Measurements from ENCODE around the gene SNX9. TPM values are rescaled to one million over a fixed set of nuclear protein-coding genes. Genes with fewer than 3 reads are reported as not detected.

SNX9 gene
- total and polyA plus RNA-seq, 2 of the 8 experiments (the other 6 are each of a cell fraction or from before 2014, with no cell fraction given), result 11.8 to 23.2 TPM

DNA sequence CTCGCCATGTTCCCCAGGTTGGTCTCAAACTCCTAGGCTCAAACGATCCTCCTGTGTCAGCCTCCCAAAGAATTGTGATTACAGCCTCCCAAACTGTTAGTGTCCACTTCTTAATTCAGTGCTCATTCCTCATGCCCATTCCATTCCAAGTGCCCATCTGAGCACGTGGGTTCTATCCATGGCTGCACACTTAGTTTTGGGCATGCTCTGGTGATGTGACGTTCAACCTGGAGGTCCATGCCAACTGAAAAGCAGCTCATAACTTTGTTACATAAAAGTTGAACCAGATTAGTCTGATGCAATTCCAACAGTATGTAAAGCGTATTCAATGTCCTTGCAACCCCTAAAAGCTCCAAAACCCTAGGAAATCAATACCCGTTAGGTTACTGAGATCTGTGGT lies 11.5 kb downstream of the SNX9 start:
- Histone ChIP-seq H3K23me2 (ENCODE audit: low read depth, low read length) (no peaks in the 10 kb centered on the region), H4K8ac (ENCODE audit: extremely low read depth, insufficient read depth, low read length) (no peak overlapping the region), H3K27me3 (replicated peaks in 1 of 4; ENCODE audit: control insufficient read depth in 3 of 4, extremely low read depth in 1 of 4, insufficient read depth in 3 of 4, low read length in 3 of 4) (no peaks in the 10 kb centered on the region), H3K79me2 (ENCODE audit: control insufficient read depth in 1 of 2, insufficient read depth in 2 of 2, low read length in 2 of 2) (peaks cover 23 to 98% of the 10 kb centered on the region in 2 experiments), H2BK5ac (ENCODE audit: low read depth, low read length) (peak overlapping the region; percentile 37; the same call in 1 of the 2 replicates), H3K56ac (replicated peaks; ENCODE audit: insufficient read length, low read depth, low read length) (no peak overlapping the region), H3K36me3 (ENCODE audit: control insufficient read depth in 2 of 4, insufficient read depth in 4 of 4, low read length in 3 of 4) (no peaks in the 10 kb centered on the region), H4K5ac (ENCODE audit: insufficient read length, low read depth, low read length) (no peak overlapping the region), H3K27ac (ENCODE audit: low read depth, low read length) (no peak overlapping the region), H2BK20ac (ENCODE audit: low read length) (no peak overlapping the region; the same call in 1 of the 2 replicates), H3K4me2 (ENCODE audit: insufficient read depth in 1 of 2, low read depth in 2 of 2, low read length in 2 of 2) (peak overlapping the region in 1 of 2 experiments; percentile 38; a peak in 1 of 4 replicates), H3K18ac (ENCODE audit: extremely low read depth, low read length) (no peak overlapping the region), H2BK12ac (ENCODE audit: low read depth, low read length) (peak overlapping the region; percentile 7; the same call in 1 of the 2 replicates), H3K9ac (replicated peaks in 1 of 4; ENCODE audit: extremely low read depth in 1 of 4, low read depth in 3 of 4, low read length in 3 of 4) (no peak overlapping the region), H3K4me3 (ENCODE audit: extremely low read depth in 1 of 4, insufficient read depth in 2 of 4, low read depth in 3 of 4, low read length in 4 of 4) (no peak overlapping the region), H2AK5ac (ENCODE audit: low read depth, low read length) (no peak overlapping the region), H3K9me3 (ENCODE audit: insufficient read depth in 2 of 2, low read depth in 1 of 2, low read length in 1 of 2) (no peaks in the 10 kb centered on the region), H3K23ac (ENCODE audit: insufficient read length) (no peak overlapping the region), H4K20me1 (replicated peaks in 1 of 2; ENCODE audit: control insufficient read depth in 1 of 2, insufficient read depth in 2 of 2, low read length in 2 of 2) (peaks cover 0 to 2% of the 10 kb centered on the region in 2 experiments), H3K4me1 (replicated peaks in 1 of 4; ENCODE audit: control insufficient read depth in 3 of 4, insufficient read depth in 4 of 4, low read length in 3 of 4) (peaks cover 8 to 28% (median 21%) of the 10 kb centered on the region in 4 experiments), H2BK120ac (replicated peaks; ENCODE audit: low read depth, low read length) (peak overlapping the region; percentile 8), H2AFZ (ENCODE audit: low read length) (no peak overlapping the region), H3K14ac (ENCODE audit: insufficient read length) (no peak overlapping the region), H3K4ac (replicated peaks; ENCODE audit: insufficient read length, low read depth, low read length) (peak overlapping the region; percentile 6), H3K79me1 (ENCODE audit: low read depth, low read length) (peaks cover 5% of the 10 kb centered on the region; the same call in 1 of the 2 replicates), H2BK15ac (ENCODE audit: low read length) (0 out of 2 replicates have a peak overlapping the region, but pooled peaks have one; percentile 4), H4K91ac (replicated peaks; ENCODE audit: insufficient read length, low read length) (peak overlapping the region; percentile 4)
- ChIA-PET POLR2A (ENCODE audit: partially characterized antibody) (interaction anchor here (1.3 kb wide), 1 partner anchor 71 kb away, joined by 3 read pairs; no protein-coding TSS in a partner anchor), CTCF (ENCODE audit: partially characterized antibody) (interaction anchor here (0.6 to 2.9 kb wide), 3 partner anchors 39 to 203 kb away, joined by 3 to 12 read pairs (median 3); no protein-coding TSS in a partner anchor)
- FAIRE-seq (no peak), DNase-seq (ENCODE audit: low read depth in 1 of 2, low spot score in 2 of 2) (no peak)
- WGBS, 2 experiments (ENCODE audit: extremely low coverage in 1 of 2, insufficient coverage in 1 of 2, insufficient read length in 1 of 2, insufficient replicate concordance in 2 of 2, low coverage in 1 of 2, low lambda C conversion rate in 2 of 2, missing lambda C conversion rate in 1 of 2), result 94% methylated on average over 6 of the region's 6 CpGs; no CpG with 5 or more reads in 1 of the 2 experiments
- no peak for TF ChIP-seq GTF2F1 (IDR thresholded peaks at IDR 0.05; ENCODE audit: borderline replicate concordance, low read depth, low read length)

Measured in H1 (cell line).